Activated gamma-delta T cell (primary cell): ENCODE data around the gene ARHGDIA.
"Not testable (repeated sequence)": the region's sequence is repeated elsewhere in the genome, so short reads cannot be mapped to it uniquely, and the experiment has no call there.

ENCODE experiments used
- DNase-seq: peaks from one replicate; lab custom pipeline; 2025; lab: John Stamatoyannopoulos, UW
- total RNA-seq, 2 donors: gene quantifications; one replicate each; lab custom pipeline; 2026; lab: John Stamatoyannopoulos, UW

Gene ARHGDIA
- total RNA-seq: 110 to 122 reads per million in 2 donors

DNA sequence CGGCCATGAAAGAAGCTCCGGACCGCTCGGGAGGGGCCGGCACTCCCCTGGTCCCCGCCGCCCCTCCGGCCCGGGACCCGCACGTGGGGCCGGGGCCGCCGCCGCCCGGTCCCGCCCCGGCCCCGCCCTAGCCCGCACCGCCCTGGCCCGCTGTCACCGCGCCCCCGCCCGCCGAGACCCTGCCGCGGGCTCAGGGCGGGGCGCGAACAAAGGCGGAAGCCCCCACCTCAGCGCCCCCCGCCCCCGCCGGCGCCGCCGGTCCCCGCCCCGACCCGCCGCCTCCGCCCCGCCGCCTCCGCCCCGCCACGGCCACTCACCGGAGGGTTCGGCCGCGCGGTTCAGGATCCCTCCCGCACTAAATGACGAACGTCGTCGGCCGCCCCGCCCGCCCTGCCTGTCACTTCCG is at the start of gene ARHGDIA:
Gene ARHGDIA, minus strand, starts transcription at position 357 of the 406 bp plus-strand sequence. CDS start 1,407 bp downstream, outside the sequence.
- DNase-seq: no peak

DNA sequence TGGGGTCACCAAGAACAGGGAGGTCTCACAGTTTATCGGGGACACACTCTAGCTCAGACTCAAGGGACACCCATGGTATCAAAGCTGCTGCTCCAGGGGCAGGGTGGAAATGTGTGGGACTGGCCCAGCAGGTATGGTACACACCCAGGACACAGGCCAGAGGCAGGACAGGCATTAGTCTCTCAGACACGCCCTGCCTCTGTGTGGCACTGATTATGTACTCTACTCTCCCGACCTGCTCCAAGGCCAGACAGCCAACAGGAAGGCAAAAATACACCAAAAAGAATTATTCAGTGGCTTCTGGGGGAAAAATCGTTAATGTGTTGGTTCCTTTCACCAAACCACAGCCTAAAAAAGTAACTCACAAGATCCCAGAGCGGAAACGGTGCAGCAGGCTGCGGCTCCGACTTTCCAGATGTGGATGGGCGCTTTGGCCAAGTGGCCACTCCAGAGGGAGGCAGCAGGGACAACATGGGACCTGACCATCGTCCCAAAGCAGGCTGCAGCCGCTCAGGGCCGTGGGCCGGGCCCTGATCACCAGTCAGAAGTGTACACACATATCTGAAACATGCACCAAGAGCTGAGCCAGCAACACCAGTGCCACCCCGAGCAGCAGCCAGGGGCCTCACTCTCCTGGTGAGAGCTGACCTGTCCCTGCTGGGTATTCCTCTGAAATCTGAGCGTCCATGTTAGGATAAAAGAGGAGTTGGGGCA is 47.9 kb upstream of the ARHGDIA start:
- no peak for DNase-seq

DNA sequence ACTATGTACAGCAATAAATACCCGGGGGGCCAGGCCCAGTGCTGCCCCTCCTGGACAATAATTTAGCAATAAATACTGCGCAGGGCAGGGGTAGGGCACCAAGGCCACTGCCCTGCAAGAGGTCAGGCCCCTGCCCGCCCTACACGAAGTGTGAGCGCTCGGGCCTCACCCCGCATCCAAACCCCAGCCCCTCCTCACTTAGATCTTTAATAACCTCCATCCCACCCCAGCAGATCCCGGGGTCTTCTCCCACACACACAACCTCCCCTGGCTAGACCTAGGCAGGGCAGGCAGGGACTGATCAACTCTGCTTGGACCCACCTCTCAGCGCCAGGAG is 47.2 kb upstream of the ARHGDIA start:
- not testable (repeated sequence) for DNase-seq

DNA sequence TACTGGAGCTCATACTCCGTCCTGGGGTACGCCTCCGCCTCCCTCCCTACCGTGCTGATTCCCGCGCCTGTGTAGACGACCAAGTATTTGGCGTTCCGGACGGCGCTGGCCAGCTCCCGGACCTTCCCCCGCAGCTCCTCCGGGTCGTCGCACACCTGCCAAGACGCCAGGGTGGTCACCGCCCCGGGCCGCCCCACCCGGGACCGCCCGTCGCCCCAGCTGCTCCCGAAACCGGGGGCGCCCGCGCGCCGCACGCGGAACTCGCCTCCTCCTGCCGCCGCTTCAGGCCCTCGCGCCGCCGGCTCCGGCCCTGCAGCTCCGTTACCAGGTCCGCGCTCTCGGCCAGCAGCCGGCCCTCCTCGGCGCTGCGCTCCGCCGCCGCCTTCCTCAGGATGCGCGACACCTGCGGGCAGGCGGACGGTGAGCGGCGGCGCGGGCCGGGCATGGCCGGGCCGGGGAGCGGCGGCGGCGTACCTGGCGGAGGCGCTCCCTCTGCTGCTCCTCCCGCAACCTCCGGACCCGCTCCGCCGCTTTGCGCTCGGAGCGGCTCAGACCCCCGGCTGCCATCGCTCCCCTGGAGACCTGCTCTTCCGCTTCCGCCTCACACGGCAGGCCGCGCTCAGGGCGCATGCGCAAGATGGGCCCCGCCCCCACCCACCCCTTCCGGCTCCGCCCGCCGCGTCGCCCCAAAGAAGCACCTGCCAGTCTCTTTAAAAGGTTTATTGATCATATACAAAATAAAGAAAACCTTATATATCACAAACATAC is 46.6 kb upstream of the ARHGDIA start, which contains the start of gene SIRT7:
Gene SIRT7, minus strand, starts transcription at position 612 of the 768 bp plus-strand sequence. Its CDS starts 45 bp downstream, at position 567.
- peak; percentile 79 for DNase-seq

GRCh38 chr17:81916234-81917001 is 45.3 kb upstream of the ARHGDIA start:
- no peak for DNase-seq

- DNase-seq: no peak
These were observed 44.2 kb upstream of the ARHGDIA start for GRCh38 chr17:81915331-81915730.

GRCh38 chr17:81914103-81914850 is 43.1 kb upstream of the ARHGDIA start:
- no peak for DNase-seq

GRCh38 chr17:81913394-81914102 is 42.4 kb upstream of the ARHGDIA start:
- DNase-seq: no peak

DNA sequence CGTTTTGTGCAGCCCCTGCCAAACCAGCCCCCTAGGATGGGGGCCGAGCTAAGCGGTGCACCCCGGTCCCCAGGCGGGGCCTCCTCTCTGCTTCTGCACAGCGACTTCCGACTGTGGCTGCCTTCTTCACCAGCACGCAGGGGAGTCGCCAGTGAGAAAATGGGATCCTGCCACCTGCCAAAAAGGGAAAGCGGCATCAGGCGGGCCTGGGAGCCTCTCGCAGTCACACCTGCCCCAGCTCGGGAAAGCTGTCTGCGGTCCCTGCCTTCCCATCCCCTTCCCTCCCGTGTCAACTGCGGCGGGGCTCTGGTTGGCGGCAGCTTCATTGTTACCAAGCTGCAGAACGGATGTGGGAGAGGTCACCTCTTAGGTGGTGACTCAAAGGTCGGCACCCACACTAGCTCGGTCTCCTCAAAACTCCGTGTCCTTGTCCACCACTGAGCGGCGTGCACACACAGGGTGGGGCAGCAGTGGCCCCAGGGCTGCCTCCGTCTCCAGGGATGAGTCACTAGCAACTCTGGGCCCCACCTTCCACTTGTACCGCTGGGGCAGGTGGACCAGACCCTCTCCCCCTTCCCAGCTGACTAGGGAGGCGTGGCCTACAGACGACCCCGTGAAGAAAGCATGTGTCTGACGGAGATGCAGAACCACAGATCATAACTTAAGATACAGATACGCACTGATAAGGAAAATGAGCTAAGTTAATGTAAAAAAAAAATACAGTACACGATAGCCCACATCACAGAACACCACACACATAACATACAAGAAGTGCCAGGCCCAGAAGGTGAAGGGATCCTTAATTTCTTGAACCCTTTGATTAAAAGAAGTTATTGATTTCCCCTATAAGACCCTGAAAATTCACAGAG is 41.5 kb upstream of the ARHGDIA start:
- DNase-seq: no peak

DNA sequence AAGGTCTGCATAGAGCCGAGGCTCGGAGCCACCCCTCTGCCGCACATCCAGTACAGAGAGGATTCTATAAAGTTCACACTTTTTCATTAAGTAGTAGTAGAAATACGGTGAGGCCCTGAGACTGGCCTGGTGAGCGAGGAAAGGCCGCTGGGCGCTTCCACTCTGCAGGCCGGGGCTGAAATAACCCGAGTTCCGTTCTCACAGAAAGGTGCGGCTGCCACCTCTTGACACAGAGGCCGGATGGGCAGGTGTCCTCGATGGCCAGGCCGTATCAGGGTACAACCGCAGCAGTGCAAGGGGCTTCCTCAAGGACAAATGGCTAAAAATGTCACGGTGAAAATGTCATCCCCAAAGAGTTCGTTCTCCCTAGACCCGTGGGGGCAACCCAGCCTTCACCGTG is 40.8 kb upstream of the ARHGDIA start:
- no peak for DNase-seq

- DNase-seq: peak; percentile 87
These were observed 40.3 kb upstream of the ARHGDIA start, which contains the start of gene PCYT2 for GRCh38 chr17:81911277-81911961. Gene PCYT2, minus strand, starts transcription at chr17:81911399. Its CDS starts 44 bp downstream, at chr17:81911355.

GRCh38 chr17:81910840-81911276 is 39.7 kb upstream of the ARHGDIA start:
- no peak for DNase-seq

GRCh38 chr17:81909966-81910839 is 39.1 kb upstream of the ARHGDIA start:
- no peak for DNase-seq

GRCh38 chr17:81909231-81909630 is 38.1 kb upstream of the ARHGDIA start:
- no peak for DNase-seq

- DNase-seq: no peak
These were observed 37.7 kb upstream of the ARHGDIA start for GRCh38 chr17:81908793-81909192.

DNA sequence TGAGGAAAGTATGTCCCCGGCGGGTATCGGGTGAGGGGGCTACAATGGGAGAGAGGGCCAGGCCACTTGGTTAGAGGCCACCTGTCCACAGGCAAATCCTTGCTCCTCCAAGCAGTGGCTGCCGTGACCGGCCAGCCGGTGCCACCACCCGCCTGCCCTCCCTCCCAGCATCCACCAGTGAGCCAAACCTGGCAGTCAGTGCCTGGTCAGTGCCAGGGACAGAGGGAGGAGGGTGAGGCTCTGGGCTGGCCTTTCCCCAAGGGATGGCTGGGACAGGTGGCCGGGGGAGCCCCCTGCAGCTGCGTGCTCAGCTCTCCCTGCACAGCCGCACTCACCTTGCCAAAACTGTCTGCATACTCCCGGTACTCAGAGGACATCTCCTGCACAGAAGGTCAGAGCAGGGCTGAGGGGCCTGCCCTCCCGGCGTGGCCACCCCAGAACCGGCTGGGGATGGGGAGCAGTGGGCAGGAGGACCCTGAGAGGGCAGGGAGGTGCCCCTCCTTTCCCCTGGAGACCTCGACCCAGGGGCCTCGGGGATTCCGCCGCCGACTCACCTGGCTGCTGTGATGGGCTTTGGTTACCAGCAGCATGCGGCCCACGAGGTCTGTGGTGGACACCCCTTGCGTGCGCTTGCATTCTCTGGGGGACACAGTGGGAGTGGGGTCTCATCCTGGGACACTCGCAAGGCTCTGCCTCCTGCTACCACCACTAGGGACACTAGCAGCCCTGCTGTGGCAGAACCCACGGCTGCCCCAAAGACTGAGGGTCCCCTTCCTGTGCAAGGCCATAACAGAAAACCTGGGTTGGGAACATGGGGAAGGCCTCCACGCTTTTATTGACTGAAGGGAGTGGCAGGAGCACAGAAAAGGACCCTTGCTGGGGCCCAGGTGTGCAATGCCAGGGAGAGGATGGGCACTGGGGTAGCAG is 36.3 kb upstream of the ARHGDIA start:
- DNase-seq: no peak
